Measurements from ENCODE around the gene CPA4.
A peak's percentile ranks its signal among the peaks of the same experiment; 100 is the strongest.

CPA4 gene

DNA sequence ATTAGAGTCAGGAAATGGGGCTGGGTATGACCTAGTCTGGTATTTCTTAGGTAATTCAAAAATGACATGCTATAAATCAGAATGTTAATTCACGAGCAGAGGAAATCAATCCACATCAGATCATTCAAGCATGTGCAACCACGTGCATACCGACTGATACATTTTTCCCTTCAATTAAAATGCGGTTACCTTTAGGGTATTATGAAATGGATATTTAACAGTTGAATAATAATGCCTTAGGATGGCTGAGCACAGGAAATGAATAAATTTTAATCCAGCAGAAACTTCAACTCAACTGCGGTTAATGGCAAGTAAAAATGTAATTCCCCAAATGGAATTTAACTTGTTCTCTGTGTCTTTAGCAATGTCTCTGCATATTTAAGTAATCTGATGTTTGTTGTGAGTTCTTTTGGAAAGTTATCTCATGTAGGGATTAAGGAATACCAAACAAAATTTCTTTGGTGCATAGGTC lies 17.1 kb upstream of the CPA4 start:
- DNase-seq: no peak

DNA sequence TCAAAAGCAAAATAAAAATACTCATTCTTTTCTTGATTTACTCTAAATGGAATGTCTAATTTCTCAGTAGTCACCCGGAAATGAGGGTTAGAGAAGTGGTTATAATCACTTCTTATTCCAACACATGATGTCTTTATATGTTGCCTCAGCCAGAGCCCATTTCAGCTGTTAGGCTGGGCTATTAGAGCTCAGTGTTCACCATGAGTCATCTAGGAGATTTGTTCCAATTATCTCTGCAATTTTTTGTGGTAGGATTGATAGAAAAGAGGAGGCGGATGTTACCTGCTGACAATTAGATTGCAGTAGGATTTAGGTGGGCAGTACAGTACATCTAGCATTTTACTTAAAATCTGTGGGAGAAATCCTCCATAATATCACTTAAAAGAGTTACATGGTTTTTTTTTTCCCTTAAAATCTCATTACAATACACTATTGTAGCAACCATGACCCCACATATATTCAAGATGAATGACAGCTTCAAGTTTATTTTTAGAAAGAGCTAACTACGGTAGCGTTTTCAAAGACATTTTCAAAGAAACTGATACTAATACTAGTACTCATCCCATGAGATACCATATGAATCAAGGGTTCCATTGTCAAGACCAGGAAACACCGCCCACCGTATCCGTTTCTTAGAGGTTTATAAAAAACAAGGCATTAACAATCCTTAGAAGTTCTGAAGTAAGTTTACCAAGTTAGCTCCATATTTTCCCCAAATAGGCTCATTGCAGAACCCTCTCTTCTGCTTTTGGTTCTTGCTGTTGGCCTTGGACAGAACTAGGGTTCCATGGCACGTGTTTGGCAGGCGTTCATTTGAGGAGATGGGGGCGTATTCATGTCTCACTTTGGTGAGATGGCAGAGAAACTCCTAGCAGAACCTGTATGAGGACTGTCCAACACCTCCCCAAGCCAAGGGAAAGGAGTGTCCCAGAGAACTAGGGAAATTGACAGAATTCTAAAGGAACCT lies 15.9 kb upstream of the CPA4 start:
- no peak for DNase-seq

DNA sequence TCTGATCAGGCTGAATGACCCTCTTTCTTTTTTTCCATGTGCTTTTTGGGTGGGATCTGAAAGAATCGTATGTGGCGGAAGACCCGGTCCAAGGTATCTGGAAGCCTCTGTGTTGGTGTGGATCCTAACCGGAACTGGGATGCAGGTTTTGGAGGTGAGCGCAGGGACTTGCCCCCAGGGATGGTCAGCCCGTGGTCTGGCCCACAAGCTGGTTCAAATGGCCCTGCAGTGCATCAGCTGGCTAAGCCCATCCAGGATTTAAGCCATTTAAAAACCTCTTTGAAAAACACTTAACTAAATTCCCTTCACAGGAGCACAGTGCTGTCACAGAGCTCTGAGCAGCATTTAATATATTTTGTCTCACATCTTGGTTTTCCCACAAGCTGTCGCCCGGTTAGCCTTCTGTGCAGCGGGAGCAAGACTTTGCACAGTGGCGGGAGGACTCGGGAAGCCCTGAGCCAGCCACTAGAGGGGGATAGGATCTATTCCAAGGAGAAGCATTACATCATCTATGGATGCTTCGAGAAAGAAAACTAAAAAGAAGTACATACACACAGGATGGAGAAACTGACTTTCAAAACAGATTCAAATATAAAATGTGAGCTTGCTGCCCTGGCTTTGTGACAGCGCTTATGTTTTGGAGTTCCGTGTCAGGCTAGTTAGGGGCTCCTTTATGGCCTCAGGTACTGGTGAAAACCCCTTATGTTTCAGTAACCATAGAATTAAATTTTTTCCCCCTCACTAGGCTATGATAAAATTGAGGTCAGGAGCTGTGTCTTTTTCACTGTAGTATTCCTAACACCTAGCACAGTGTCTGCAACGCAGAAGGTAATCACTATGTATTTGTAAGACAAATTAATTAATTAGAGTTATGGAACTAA lies 15.0 kb upstream of the CPA4 start:
- DNase-seq: peak in 1 of 2 experiments; percentile 3

DNA sequence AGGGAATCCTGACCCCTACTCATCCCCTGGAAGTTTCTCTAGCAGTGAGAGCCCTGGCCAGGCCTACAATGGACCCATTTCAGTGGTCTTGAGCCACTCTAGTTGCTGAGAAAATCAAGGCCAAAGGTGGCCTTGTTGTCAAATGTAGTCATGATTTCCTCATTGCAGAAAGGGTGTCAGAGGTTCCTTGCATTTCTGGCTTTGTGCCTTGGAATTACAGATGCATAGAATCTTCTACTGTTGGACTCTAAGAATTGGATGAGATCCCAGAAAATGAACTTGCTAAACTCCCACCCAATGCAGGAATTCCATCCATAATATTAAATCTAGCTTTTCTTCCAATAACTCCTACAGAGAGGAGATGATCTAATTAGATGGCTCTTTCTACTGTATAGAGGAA lies 14.1 kb upstream of the CPA4 start:
- no peak for DNase-seq

DNA sequence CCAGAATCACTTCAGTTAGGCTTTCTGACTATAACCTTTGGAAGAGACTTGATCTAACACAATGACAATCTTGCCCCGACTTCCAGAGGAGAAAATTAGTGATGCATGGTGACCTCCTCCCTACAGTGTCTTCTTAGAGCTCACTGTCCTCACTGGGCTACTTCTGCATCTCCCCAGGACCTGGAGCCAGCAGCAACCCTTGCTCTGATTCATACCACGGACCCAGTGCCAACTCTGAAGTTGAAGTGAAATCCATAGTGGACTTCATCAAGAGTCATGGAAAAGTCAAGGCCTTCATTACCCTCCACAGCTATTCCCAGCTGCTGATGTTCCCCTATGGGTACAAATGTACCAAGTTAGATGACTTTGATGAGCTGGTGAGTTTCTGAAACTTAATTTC lies 13.7 kb upstream of the CPA4 start:
- DNase-seq: no peak

DNA sequence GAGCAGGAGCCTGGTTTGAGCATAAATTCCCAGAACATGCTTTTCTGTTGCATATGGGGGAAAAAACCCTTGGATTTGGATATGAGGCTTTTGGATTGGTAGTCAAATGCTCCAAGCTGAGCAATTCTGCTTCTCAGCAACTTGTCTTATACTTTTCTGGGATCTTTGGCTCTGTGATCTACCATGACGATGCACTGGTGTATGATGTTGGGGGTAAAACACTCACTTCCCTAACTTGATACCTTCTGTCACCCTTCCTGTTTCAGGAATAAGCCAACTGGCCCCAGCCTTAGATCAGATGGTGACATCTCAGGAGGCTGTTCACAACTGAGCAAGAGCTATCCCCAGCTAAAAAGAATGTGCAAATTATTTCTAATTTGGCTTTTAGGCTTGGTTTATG lies 13.1 kb upstream of the CPA4 start:
- DNase-seq: no peak

DNA sequence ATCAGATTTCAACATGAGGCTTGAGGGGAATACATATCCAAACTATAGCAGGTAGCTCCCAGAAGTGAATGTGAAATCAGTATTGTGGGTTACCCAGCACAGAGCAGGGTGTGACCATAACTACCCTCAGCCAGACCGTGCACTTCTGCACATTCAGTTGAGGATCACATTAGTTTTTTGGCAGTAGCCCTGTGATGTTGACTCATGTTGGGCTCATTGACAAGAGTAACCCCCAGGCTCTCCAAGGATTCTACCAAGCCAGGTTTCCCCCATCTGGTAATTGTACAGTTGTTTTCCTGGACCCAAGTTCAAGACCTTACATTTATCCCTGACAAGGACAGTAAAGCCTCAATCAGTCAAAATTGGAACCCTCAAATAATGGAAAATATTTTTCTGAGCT lies 11.7 kb upstream of the CPA4 start:
- no peak for DNase-seq

DNA sequence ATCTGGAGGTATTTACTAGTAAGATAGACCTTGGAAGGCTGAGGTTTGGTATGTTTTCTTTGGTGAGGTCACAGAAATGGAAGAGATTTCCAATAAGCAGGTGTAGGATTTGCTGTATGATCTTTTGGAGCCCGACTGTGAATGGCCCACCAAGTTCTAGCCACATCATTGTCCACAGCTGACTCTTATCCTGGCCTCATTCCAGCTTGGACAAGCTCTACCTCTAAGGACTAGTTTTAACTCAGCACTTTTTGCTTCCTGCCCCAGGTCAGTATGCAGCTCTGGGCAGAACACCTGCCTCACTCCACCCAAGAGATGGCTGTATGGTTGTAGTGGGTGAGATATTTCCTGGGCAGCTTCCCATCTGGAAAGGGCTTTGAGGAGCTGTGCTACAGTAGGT lies 6.1 kb upstream of the CPA4 start:
- no peak for DNase-seq

DNA sequence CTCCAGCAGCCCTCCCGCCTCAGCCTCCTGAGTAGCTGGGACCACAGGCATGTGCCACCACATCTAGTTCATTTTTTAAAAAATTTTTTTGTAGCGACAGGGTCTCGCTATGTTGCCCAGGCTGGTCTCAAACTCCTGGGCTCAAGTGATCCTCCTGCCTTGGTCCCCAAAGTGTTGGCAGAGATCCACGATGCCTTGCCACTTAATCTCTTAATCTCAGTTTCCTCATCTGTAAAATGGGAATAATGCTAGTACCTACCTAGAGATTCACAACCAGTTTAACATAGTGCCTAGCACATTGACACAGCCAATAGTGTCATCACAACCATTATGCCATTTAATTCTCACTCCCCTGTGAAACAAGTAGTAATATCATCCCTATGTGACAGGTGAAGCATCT lies 4.8 kb upstream of the CPA4 start:
- DNase-seq: no peak

DNA sequence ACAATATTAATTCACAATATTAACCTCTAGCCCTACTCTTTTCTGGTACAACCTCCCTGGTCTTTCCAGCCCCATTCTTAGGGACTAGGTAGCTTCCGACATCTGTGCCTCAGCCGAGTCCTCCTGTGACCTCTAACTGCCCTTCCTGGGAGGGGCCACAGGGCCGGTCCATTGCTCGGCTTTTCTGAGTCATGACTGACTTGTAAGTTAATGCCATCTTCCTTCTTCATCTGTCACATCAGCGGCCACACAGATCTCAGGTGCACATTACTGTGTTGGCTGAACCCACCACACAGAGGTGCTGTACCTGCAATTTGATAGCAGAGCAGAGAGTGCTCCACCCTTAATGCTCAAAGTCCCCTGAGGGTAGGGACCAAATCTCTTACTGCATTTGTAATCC lies 4.1 kb upstream of the CPA4 start:
- DNase-seq: no peak

DNA sequence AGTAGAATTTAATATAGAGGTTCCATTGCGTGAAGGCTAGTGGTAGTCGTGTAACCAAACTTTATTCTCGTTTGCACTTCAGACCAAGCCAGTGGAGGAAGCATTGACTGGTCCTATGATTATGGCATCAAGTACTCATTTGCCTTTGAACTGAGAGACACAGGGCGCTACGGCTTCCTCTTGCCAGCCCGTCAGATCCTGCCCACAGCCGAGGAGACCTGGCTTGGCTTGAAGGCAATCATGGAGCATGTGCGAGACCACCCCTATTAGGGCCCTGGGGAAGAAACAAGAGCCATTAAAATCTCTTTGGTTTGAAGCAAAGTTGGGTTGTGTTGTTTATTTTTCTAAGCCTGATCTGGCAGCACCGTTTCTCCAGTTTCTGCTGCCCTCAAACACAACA lies 3.5 kb upstream of the CPA4 start:
- DNase-seq: no peak

DNA sequence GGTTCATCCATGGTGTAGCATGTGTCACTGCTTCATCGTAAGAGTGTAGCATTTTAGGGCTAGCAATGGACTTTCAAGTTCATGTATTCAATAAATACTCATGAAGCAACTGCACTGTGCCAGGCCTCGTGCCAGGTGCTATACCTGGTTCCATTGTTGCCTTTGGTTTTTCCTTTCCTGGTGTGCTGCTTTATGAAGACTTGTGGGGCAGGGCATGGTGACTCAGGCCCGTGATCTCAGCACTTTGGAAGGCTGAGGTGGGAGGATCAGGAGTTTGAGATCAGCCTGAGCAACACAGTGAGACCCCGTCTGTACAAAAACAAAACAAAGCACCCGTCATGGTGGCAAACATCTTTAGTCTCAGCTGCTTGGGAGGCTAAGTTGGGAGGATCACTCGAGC lies 2.2 kb upstream of the CPA4 start:
- no peak for DNase-seq

DNA sequence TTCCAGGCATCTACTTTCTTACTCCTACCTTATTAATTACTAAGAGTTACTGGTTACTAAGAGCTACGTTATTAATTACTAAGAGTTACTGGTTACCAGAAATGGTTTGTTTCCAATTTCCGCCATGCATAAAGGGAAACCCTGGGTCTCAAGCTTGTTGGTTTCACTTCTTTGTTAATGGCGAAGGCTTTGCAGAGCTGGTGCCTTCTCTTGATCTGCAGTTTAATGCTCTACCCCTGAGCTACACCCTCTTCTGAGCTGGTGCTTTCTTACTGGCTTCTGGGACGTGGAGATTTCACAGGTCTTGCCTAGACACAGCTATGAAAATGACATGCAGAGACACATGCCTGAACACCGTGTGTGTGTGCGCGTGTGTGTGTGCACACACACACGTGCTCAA lies 560 bp downstream of the CPA4 start:
- no peak for DNase-seq

DNA sequence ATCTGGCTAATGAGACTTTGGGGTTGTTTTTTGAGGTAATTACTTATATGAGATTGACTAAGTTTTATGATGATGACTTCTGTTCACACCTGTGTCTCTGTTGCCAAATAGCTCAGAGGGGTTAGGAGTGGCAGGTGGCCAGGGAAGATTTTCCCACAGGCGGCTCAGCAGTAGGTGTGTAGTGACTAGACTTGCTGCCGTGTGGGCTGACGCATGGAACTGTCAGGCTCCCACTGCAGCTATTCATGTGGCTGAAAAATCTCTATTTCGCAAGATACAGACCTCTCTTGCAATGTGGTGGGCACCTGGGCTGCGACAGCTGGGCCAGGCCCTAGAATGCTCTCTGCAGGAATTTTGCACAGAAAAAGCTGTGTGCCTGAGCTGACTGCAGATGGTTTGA lies 1.4 kb downstream of the CPA4 start:
- no peak for DNase-seq

DNA sequence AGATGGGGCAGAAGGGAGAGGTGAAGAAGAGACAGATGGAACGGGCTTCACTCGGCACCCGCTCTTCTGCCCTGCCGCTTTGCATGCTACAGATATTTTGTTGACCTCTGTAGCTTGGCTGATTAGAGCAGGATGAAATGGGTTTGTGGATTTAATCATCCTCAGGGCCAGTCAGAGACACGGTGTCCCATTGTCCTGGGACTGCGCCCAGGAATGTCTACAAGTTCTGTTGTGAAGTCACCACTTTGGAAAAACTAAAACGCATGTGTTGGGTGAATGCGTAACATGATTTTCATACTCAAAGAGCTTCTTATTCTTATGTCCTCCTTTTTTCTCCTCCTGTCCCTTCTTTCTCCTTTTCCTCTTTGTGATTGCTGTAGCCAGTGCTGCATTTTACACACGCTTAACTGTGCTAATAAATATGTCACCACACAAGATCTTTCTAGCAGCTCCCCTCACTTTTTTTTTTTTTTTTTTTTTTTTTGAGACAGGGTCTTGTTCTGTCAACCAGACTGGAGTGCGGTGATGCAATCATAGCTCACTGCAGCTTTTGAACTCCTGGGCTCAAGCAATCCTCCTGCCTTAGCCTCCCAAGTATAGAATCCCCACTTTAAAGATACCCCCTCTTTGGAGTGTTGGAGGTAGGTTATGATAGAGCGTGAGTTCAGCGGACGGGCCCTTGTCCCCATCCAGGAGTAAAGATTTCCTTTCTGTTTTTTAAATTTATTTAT lies 3.4 kb downstream of the CPA4 start:
- no peak for DNase-seq

DNA sequence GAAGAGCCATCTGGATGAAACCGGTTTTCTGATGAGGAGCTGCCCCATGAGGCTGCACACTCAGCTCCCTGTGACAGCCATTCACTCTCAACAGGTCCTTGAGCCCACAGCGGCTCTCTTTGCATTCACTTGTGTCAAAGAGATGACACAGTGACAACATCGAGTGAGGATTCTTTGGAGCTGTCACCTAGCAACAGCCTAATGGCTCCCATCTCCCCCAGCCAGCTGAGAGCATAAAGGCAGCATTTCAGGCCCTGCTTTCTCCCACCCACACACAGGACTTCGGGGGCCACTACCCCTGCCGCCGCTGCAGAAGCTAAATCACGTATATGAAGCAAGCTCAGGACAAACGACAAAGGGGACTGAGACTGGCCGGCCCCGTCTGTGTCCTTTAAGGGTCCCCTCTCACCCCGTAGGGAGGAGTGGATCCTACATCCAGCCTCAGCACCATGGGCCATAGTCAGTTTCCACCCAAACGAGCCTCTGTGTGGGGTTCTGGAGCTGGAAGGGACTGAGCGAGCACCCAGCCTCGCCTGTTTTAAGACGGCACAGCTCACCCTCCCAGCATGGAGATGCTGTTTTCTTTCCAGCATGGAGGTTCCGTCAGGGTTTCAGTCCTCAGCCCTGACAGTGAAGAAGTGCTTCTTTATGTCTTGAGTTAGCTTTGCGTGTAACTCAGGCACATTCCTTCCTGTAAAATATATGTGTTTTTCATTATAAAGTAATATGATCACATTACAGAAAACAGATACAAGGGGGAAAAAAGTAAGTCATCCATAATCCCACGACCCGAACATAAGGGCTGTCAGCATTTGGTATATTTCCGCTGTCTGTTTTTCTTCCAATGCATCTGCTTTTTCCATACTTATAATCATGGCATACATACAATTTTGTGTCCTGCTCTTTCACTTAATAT lies 4.9 kb downstream of the CPA4 start:
- no peak for DNase-seq

DNA sequence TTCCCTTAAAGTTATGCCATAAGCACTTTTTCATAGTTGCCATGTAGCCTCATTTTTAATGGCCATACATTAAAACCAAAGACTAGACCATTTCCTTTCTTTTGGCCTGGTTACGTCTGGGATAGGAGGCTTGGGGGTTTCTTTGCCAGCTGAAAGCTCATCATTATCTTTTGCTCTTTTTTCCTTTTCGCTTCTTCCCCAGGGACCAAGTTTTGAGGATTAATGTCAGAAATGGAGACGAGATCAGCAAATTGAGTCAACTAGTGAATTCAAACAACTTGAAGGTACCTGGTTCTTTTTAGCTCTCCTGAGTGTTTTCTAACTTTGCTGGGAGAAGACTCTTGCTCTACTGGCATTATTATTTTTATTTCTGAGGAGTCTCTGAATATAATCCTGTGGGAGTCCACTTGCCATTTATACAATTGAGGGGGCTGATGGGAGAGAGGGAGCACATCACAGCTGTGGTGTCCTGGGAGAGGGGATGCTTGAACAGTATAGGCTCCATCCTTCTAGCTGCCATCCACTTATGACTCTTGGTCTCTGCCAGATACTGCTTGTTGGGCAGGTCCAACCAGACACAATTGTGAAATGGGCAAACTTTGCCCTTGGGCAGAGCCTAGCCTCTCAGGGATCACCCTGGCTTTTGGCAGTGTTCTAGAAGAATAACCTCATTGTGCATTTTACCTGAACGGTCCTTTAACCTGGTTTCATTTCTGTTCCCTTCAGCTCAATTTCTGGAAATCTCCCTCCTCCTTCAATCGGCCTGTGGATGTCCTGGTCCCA lies 5.8 kb downstream of the CPA4 start:
- DNase-seq: no peak

DNA sequence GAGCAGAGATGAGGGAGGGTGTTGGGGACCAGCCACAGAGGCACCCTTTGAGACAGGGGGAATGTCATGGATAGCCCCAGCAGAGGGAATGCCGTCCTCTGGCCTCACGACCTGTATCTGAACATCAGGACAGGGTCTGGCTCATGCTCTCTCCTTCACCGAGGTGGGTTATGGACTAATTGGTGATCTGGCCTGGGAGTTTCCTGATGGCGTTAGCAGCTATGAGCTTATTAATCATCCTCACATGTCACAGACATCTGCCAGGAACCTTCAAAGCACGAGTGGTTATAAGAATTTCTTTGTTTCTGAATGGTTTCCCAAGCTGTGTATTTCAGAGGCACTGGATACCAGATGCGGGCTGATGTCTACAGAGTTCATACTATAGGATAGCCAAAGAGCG lies 6.9 kb downstream of the CPA4 start:
- DNase-seq: no peak

DNA sequence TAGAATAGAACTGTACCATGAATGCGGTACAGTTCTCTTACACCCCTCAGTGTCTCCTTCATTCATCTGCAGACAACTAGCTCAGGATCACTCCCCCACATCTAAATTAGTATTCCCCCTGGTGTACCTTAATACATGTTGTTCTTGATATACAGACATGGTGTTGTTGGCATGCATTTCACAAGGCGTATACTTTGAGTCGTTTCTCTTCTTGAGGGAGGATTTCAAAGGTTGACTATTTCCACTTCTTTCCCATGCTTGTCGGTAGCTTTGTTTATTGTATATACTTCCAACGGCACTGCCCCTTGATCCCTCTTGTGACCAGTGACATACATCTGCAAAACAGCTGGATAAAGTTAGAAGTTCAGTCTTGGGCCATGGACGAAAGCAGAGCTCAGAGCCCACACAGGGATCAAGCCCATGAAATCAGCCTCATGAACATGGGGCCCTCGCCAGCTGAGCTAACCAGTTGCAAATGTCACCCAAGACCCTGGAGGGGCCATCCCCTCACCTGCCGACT lies 8.6 kb downstream of the CPA4 start:
- no peak for DNase-seq

DNA sequence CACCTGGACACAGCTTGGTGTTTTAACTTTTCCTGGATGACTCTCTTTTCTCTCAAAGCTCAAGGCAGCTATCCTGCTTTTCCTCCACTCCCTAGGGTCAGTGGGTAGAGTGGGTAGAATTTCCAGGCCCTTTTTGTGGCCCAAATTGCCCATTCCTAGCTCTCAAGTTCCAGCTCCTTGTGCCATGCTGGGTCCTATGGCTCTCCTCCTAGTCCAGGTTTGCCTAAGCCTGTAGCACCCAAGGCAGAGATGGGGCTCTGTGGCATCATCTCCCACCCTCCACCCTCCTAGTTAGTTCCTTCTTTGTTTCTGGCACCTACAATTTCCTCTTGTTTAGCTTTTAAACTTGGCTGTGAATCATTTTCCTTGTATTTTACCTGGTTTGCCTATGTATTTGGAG lies 9.7 kb downstream of the CPA4 start:
- DNase-seq: no peak

DNA sequence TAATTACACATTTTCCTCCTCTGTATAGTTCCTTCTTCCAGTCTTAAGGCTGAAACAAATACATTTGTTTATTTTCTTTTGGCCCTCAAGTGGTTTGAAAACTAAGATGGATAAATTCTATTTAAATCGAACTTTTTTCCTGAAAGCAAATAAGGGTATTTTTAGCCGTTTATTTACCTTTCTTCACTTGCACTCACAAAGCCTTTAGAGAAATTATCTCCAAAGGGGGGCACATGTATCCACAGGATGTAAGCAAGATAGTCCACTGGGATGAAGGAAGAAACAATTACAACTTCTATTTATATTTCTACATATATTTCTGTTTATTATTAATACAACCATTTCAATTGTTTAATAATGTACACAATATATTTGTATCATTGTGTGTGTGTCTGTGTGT lies 10.2 kb downstream of the CPA4 start:
- DNase-seq: no peak
